DND-41 (cell line): ENCODE measurements around the gene BMP4.

Source experiments
- EZH2 ChIP-seq: IDR thresholded peaks from 3 replicates; pipeline ENCODE4 v1.6.1; 2012; ENCODE audit warnings: borderline replicate concordance, low read depth, mild to moderate bottlenecking, moderate library complexity, low read length, inconsistent platforms; ENCODE audit not compliant: severe bottlenecking
- TF ChIP-seq, protein P1 (sequence below): IDR thresholded peaks from 2 replicates; pipeline ENCODE4 v1.5.1; 2012; ENCODE audit warnings: borderline replicate concordance, low read length, moderate library complexity, mild to moderate bottlenecking; ENCODE audit not compliant: poor library complexity, severe bottlenecking; ENCODE audit errors: extremely low read depth

DNA sequence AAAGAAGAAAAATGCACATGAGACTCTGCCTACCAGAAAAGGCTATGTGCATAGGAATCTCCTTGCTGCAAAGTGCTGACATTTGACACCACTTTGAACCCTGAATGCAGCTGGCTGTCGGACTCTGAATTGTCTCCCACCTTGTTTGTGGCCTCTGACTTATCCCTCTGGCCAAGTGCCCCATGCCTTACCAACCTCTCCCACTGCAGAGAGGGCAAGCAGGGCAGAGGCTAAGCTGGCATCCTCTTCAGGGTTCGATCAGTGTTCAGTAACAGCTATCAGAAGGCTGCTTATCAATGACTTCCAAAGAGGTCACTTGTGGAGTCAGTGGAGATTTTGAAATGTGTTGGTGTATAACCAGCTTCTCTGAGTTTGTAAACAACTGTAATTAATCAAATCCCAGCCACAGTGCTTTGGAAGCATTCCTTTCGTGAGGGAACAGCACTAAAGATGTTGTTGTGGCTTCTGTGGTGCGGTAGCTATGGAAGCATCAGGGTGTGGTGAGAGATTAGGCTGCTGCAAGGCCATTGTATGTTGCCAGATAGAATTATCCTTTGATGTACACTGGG, 22.6 kb upstream of the BMP4 start:
- TF ChIP-seq, protein P1, sequence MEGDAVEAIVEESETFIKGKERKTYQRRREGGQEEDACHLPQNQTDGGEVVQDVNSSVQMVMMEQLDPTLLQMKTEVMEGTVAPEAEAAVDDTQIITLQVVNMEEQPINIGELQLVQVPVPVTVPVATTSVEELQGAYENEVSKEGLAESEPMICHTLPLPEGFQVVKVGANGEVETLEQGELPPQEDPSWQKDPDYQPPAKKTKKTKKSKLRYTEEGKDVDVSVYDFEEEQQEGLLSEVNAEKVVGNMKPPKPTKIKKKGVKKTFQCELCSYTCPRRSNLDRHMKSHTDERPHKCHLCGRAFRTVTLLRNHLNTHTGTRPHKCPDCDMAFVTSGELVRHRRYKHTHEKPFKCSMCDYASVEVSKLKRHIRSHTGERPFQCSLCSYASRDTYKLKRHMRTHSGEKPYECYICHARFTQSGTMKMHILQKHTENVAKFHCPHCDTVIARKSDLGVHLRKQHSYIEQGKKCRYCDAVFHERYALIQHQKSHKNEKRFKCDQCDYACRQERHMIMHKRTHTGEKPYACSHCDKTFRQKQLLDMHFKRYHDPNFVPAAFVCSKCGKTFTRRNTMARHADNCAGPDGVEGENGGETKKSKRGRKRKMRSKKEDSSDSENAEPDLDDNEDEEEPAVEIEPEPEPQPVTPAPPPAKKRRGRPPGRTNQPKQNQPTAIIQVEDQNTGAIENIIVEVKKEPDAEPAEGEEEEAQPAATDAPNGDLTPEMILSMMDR = no peak
- no peak for TF ChIP-seq EZH2
